Chondrocyte (in vitro differentiated cells): ENCODE results near the gene SLC9A9. TPM values are rescaled to one million over a fixed set of nuclear protein-coding genes. Genes with fewer than 3 reads are reported as not detected.

ENCODE experiments used
- DNase-seq: peaks from one replicate; pipeline ENCODE4 v3.0.0; 2021; ENCODE audit warnings: mixed read lengths, low spot score
- H3K27ac Mint-ChIP-seq: one replicate; pipeline ENCODE4 v1.8.0; 2021; ENCODE audit warnings: mild to moderate bottlenecking, moderate library complexity, mixed read lengths; ENCODE audit not compliant: unreplicated experiment
- H3K27me3 Mint-ChIP-seq: 2 replicates; pipeline ENCODE4 v1.8.0; 2021; ENCODE audit warnings: low read depth, mixed read lengths
- H3K36me3 Mint-ChIP-seq: 2 replicates; pipeline ENCODE4 v1.8.0; 2021; ENCODE audit warnings: low read depth, mixed read lengths
- H3K4me1 Mint-ChIP-seq: 2 replicates; pipeline ENCODE4 v1.8.0; 2021; ENCODE audit warnings: low read depth, mild to moderate bottlenecking, mixed read lengths
- H3K4me3 Mint-ChIP-seq: one replicate; pipeline ENCODE4 v1.8.0; 2021; ENCODE audit warnings: mild to moderate bottlenecking, moderate library complexity, mixed read lengths; ENCODE audit not compliant: unreplicated experiment
- H3K9me3 Mint-ChIP-seq: 2 replicates; pipeline ENCODE4 v1.8.0; 2021; ENCODE audit warnings: low read depth, mixed read lengths
- CTCF ChIP-seq: fragments of 200-600 bp; sonication (generic); IDR thresholded peaks from 2 replicates; pipeline ENCODE4 v1.5.0; 2021; ENCODE audit warnings: antibody characterized with exemption, mild to moderate bottlenecking, moderate library complexity
- long read RNA-seq: library from polyadenylated mRNA; stranded (forward); transcript quantifications from one replicate; pipeline ENCODE4 v2.0.0, GENCODE V29; 2021
- total RNA-seq: library from RNA; stranded (reverse); gene quantifications from 3 replicates; pipeline ENCODE4 v1.2.1, GENCODE V29; 2021

SLC9A9 gene
- 2.5 to 5.5 TPM (median 2.6 TPM) in 3 replicates for total RNA-seq
- long read RNA-seq, partial matches to known transcripts, result 0 of 5 reads
- long read RNA-seq, other reads (novel, unspliced or antisense), result 1 of 5 reads

GRCh38 chr3:143847787-143848631 is at the start of gene SLC9A9:
SLC9A9 (minus strand) TSS chr3:143848468; CDS start chr3:143848322, 146 bp downstream.
- Mint-ChIP-seq H3K4me1 (peaks cover 27% of the 10 kb centered on the region), H3K27me3 (no peaks in the 10 kb centered on the region), H3K36me3 (no peaks in the 10 kb centered on the region), H3K4me3 (peak within 1 kb of the TSS; percentile 91), H3K9me3 (no peaks in the 10 kb centered on the region), H3K27ac (peak within 1 kb of the TSS; percentile 83)
- DNase-seq, result no peak
- TF ChIP-seq CTCF, result no peak

GRCh38 chr3:143897576-143898295 is 49.5 kb upstream of the SLC9A9 start:
- H3K27ac Mint-ChIP-seq, result no peak overlapping the region
- H3K4me1 Mint-ChIP-seq, result peaks cover 5% of the 10 kb centered on the region
- H3K36me3 Mint-ChIP-seq, result no peaks in the 10 kb centered on the region
- H3K9me3 Mint-ChIP-seq, result no peaks in the 10 kb centered on the region
- H3K27me3 Mint-ChIP-seq, result no peaks in the 10 kb centered on the region
- DNase-seq, result no peak
- no peak for TF ChIP-seq CTCF
- H3K4me3 Mint-ChIP-seq, result no peak overlapping the region

DNA sequence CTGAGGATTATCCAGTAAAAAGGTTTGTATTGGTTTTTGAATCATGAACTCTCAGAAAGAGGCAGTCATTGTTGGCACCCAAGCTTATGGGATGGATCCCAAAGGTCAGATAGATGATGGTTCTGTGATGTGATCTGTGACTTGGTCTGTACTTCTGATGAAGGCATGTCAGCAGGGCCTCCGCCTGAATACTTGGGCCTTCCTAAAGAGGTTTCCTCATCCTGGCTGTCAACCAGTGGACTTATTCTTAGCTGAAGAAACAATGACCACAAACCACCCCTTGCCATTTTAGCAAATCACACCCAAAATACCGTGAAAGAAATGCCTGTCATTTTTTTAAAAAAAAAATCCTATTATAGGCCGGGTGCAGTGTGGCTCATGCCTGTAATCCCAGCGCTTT is 48.2 kb upstream of the SLC9A9 start:
- Mint-ChIP-seq H3K9me3 (no peaks in the 10 kb centered on the region), H3K27ac (no peak overlapping the region), H3K36me3 (no peaks in the 10 kb centered on the region), H3K4me1 (peaks cover 5% of the 10 kb centered on the region), H3K27me3 (peaks cover 3% of the 10 kb centered on the region), H3K4me3 (no peak overlapping the region)
- no peak for TF ChIP-seq CTCF
- no peak for DNase-seq

- H3K27ac Mint-ChIP-seq, result no peak overlapping the region
- no peak overlapping the region for H3K4me3 Mint-ChIP-seq
- peaks cover 5% of the 10 kb centered on the region for H3K27me3 Mint-ChIP-seq
- peaks cover 5% of the 10 kb centered on the region for H3K4me1 Mint-ChIP-seq
- peak; percentile 82 for TF ChIP-seq CTCF
- no peaks in the 10 kb centered on the region for H3K36me3 Mint-ChIP-seq
- H3K9me3 Mint-ChIP-seq, result no peaks in the 10 kb centered on the region
- DNase-seq, result no peak
Measured at GRCh38 chr3:143895805-143896204, 47.5 kb upstream of the SLC9A9 start.

DNA sequence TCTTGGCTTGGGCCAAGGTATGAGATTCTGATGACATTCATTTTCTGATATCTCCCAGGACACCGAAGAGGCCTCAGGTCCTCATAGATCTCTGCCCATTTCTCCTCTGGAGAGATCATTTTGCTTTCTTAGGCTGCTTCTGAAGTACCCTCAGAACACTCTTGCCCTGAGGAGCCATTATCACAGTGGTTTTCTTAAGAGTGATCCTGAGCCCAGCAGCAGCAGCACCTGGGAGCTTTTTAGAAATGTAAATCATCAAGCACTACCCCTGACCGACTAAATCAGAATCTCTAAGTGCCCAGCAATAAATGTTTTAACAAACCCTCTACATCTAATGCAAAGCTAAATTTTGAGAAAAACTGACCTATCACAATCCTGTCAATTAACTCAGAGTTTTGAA is 40.6 kb upstream of the SLC9A9 start:
- H3K9me3 Mint-ChIP-seq, result no peaks in the 10 kb centered on the region
- no peaks in the 10 kb centered on the region for H3K36me3 Mint-ChIP-seq
- DNase-seq, result no peak
- H3K4me3 Mint-ChIP-seq, result no peak overlapping the region
- TF ChIP-seq CTCF, result no peak
- no peak overlapping the region for H3K27ac Mint-ChIP-seq
- no peaks in the 10 kb centered on the region for H3K4me1 Mint-ChIP-seq
- H3K27me3 Mint-ChIP-seq, result peaks cover 5% of the 10 kb centered on the region
